DOHH2 (cell line): Measurements from ENCODE around the gene CHEK2.

Experiments
- H3F3A ChIP-seq: fragments of 200-600 bp; sonication (generic), shearing (Covaris generic); 2 replicates; pipeline ENCODE4 v1.6.0; 2016; ENCODE audit warnings: antibody characterized with exemption, mild to moderate bottlenecking; ENCODE audit not compliant: control insufficient read depth, insufficient read depth
- H3K27ac ChIP-seq: fragments of 200-600 bp; sonication (generic); 2 replicates; pipeline ENCODE4 v1.5.1; 2014; ENCODE audit warnings: low read depth, mild to moderate bottlenecking, low read length, moderate library complexity
- H3K27me3 ChIP-seq: fragments of 200-600 bp; sonication (generic); 2 replicates; pipeline ENCODE4 v1.6.1; 2014; ENCODE audit warnings: mild to moderate bottlenecking, low read length, mixed read lengths; ENCODE audit not compliant: control insufficient read depth
- H3K36me3 ChIP-seq: fragments of 200-600 bp; sonication (generic); 2 replicates; pipeline ENCODE4 v1.6.1; 2014; ENCODE audit warnings: mild to moderate bottlenecking, low read length, moderate library complexity, mixed read lengths; ENCODE audit not compliant: control insufficient read depth
- H3K4me1 ChIP-seq: fragments of 200-600 bp; sonication (generic); 2 replicates; pipeline ENCODE4 v1.6.1; 2014; ENCODE audit warnings: mild to moderate bottlenecking, low read length, mixed read lengths; ENCODE audit not compliant: control insufficient read depth
- H3K4me2 ChIP-seq: fragments of 200-600 bp; sonication (generic); 2 replicates; pipeline ENCODE4 v1.6.0; 2014; ENCODE audit warnings: mild to moderate bottlenecking, low read length, moderate library complexity
- H3K4me3 ChIP-seq: fragments of 200-600 bp; sonication (generic); 2 replicates; pipeline ENCODE4 v1.5.1; 2014; ENCODE audit warnings: mild to moderate bottlenecking, low read length, mixed read lengths
- H3K79me2 ChIP-seq: fragments of 200-600 bp; sonication (generic); 2 replicates; pipeline ENCODE4 v1.6.1; 2014; ENCODE audit warnings: mild to moderate bottlenecking, low read length, mixed read lengths; ENCODE audit not compliant: control insufficient read depth
- H3K9me2 ChIP-seq: fragments of 200-600 bp; sonication (generic); replicated peaks from 2 replicates; pipeline ENCODE4 v1.6.1; 2014; ENCODE audit warnings: mild to moderate bottlenecking, low read length, mixed read lengths; ENCODE audit not compliant: control insufficient read depth
- H3K9me3 ChIP-seq: fragments of 200-600 bp; sonication (generic); 2 replicates; pipeline ENCODE4 v1.6.1; 2014; ENCODE audit warnings: antibody characterized with exemption, low read length, mixed read lengths; ENCODE audit not compliant: control insufficient read depth, insufficient read depth
- H4K20me1 ChIP-seq: fragments of 200-600 bp; sonication (generic); 2 replicates; pipeline ENCODE4 v1.6.0; 2014; ENCODE audit warnings: low read depth, mild to moderate bottlenecking, antibody characterized with exemption, low read length, moderate library complexity; ENCODE audit not compliant: control insufficient read depth, insufficient read depth
- EZH2phosphoT487 ChIP-seq: fragments of 200-600 bp; sonication (generic); IDR thresholded peaks from 2 replicates; pipeline ENCODE4 v1.6.1; 2017; ENCODE audit warnings: borderline replicate concordance, mild to moderate bottlenecking, antibody characterized with exemption, low read length, moderate library complexity, mixed read lengths
- TF ChIP-seq, protein P1 (sequence below): fragments of 200-600 bp; sonication (generic); IDR thresholded peaks from one replicate; pipeline ENCODE4 v1.5.1; 2014; ENCODE audit warnings: antibody characterized with exemption, mild to moderate bottlenecking, low read depth, low read length; ENCODE audit not compliant: poor library complexity, severe bottlenecking

The CHEK2 gene

DNA sequence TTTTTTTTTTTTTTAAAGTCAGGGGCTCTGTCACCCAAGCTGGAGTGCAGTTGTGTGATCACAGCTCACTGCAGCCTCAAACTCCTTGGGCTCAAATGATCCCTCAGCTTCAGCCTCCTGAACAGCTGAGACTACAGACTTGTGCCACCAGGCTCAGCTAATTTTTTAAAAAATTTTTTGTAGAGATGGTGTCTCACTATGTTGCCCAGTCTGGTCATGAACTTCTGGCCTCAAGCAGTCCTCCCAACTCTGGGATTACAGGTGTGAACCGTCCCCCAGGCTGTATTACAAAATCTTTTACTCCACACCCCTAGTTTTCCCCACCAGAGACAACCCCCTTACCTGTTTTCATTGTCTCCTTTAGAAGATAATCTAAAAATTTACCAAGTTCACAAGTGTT is 32.8 kb upstream of the CHEK2 start:
- Histone ChIP-seq H3K4me2 (peak overlapping the region; percentile 88), H3K9me2 (no peaks in the 10 kb centered on the region), H3K79me2 (peaks cover 65% of the 10 kb centered on the region), H3K9me3 (0 out of 2 replicates have a peak, but pooled peaks cover 4% of the 10 kb centered on the region), H3K27me3 (no peaks in the 10 kb centered on the region), H3F3A (peaks cover 2% of the 10 kb centered on the region), H3K36me3 (peaks cover 53% of the 10 kb centered on the region), H3K4me3 (peak overlapping the region; percentile 95), H3K27ac (no peak overlapping the region), H3K4me1 (peaks cover 56% of the 10 kb centered on the region), H4K20me1 (no peaks in the 10 kb centered on the region)
- TF ChIP-seq, protein P1, sequence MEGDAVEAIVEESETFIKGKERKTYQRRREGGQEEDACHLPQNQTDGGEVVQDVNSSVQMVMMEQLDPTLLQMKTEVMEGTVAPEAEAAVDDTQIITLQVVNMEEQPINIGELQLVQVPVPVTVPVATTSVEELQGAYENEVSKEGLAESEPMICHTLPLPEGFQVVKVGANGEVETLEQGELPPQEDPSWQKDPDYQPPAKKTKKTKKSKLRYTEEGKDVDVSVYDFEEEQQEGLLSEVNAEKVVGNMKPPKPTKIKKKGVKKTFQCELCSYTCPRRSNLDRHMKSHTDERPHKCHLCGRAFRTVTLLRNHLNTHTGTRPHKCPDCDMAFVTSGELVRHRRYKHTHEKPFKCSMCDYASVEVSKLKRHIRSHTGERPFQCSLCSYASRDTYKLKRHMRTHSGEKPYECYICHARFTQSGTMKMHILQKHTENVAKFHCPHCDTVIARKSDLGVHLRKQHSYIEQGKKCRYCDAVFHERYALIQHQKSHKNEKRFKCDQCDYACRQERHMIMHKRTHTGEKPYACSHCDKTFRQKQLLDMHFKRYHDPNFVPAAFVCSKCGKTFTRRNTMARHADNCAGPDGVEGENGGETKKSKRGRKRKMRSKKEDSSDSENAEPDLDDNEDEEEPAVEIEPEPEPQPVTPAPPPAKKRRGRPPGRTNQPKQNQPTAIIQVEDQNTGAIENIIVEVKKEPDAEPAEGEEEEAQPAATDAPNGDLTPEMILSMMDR: no peak
- no peak for TF ChIP-seq EZH2phosphoT487

DNA sequence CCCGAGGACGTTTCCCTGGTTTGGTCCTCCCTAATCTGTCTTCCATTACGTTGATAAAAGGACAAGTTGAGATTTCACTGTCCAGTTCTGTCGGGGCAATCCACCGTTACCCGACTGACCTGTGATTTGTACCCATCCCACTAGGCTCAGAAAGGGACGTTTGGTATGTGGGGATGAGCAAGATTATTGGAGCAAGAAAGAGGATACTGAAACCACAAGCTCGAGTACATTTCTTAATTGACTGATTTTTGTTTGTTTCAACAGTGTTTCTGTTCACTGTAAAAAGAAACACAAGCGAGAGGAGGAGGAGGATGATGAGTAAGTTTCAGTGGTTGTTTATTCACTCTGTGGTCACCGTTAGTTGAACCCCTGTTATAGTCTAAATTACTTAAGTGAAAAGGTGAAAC is 31.8 kb upstream of the CHEK2 start:
- no peaks in the 10 kb centered on the region for H3K27me3 ChIP-seq
- no peaks in the 10 kb centered on the region for H3K9me2 ChIP-seq
- 0 out of 2 replicates have a peak, but pooled peaks cover 9% of the 10 kb centered on the region for H3K9me3 ChIP-seq
- peak overlapping the region; percentile 88 for H3K4me2 ChIP-seq
- peaks cover 55% of the 10 kb centered on the region for H3K79me2 ChIP-seq
- peak overlapping the region; percentile 68 for H3K27ac ChIP-seq
- peaks cover 2% of the 10 kb centered on the region; the same call in 1 of the 2 replicates for H3F3A ChIP-seq
- peak overlapping the region; percentile 95 for H3K4me3 ChIP-seq
- H3K4me1 ChIP-seq: peaks cover 48% of the 10 kb centered on the region
- TF ChIP-seq EZH2phosphoT487: no peak
- TF ChIP-seq, protein P1: peak; percentile 11
- peaks cover 44% of the 10 kb centered on the region for H3K36me3 ChIP-seq
- no peaks in the 10 kb centered on the region for H4K20me1 ChIP-seq

- peaks cover 39% of the 10 kb centered on the region for H3K36me3 ChIP-seq
- peak within 1 kb of the TSS; percentile 68 for H3K27ac ChIP-seq
- H3K9me2 ChIP-seq: no peaks in the 10 kb centered on the region
- H3K9me3 ChIP-seq: 0 out of 2 replicates have a peak, but pooled peaks cover 9% of the 10 kb centered on the region
- H3K4me3 ChIP-seq: peak within 1 kb of the TSS; percentile 95
- peaks cover 49% of the 10 kb centered on the region for H3K79me2 ChIP-seq
- H4K20me1 ChIP-seq: no peaks in the 10 kb centered on the region
- H3F3A ChIP-seq: 0 out of 2 replicates have a peak, but pooled peaks cover 2% of the 10 kb centered on the region
- H3K27me3 ChIP-seq: no peaks in the 10 kb centered on the region
- H3K4me1 ChIP-seq: peaks cover 42% of the 10 kb centered on the region
- peak within 1 kb of the TSS; percentile 88 for H3K4me2 ChIP-seq
- TF ChIP-seq, protein P1: peak; percentile 21
- TF ChIP-seq EZH2phosphoT487: no peak
These were observed 31.2 kb upstream of the CHEK2 start, which contains the start of gene CCDC117 for GRCh38 chr22:28772633-28773460. TSS of gene CCDC117 (plus strand) at chr22:28772695. CDS start at chr22:28772850, 155 bp downstream.
